GM21717 (cell line): Measurements from ENCODE around the gene SLC52A1.
"Not testable (repeated sequence)": the region's sequence is repeated elsewhere in the genome, so short reads cannot be mapped to it uniquely, and the experiment has no call there.

Experiments used
- ATAC-seq: cut with Tn5 transposase; IDR thresholded peaks from one replicate; pipeline ENCODE4 v1.9.1; 2021; ENCODE audit warnings: mild to moderate bottlenecking, moderate library complexity; ENCODE audit not compliant: unreplicated experiment

The SLC52A1 gene

DNA sequence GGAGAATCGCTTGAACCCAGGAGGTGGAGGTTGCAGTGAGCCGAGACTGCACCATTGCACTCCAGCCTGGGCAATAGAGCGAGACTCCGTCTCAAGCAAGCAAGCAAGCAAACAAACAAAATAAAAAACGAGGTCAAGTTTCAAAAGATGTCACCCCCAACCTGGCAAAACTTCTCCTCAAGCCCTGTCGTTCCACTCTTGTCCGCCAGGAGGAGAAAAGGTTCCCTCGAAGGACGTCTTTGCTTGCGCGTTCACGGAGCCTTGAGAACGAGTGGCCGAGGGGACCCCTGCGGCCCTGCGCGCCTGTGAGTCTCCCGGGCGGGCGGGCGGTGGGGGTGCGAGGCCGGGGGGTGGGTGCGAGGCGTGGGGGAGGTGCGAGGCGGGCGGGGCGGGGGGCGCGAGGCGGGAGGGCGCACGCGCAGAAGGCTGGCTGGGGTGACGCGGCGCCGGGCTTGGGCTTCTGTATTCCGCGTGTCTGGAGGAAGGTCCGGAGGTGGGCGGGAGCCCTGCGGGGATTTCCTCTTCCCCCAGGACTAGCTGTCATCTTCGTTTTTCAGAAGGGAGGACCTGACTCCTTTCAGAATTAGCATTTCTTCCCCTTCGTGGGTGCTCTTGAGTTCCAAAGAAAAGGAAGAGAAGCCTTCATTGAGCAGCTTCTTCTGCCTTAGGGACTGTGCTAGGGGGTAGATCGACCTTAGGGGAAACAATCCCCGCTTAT, 3.7 kb downstream of the SLC52A1 start:
- ATAC-seq: no peak

GRCh38 chr17:5030168-5030567, 5.1 kb downstream of the SLC52A1 start:
- ATAC-seq: not testable (repeated sequence)

- ATAC-seq: no peak
Observed at GRCh38 chr17:5027916-5028315, 7.3 kb downstream of the SLC52A1 start.

DNA sequence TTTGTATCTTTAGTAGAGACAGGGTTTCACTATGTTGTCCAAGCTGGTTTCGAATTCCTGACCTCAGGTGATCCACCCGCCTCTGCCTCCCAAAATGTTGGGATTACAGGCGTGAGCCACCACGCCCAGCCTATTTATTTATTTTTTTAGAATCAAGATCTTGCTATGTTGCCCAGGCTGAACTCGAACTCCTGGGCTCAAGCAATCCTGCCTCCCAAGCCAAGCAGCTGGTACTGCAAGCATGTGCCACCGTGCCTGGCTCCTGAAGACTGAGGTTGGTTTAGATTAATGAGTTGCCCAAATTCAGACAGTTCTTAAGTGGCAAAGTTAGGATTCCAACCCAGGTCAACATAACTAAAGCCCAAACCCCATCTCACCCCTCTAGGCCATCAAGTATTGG, 7.9 kb downstream of the SLC52A1 start:
- ATAC-seq: no peak

DNA sequence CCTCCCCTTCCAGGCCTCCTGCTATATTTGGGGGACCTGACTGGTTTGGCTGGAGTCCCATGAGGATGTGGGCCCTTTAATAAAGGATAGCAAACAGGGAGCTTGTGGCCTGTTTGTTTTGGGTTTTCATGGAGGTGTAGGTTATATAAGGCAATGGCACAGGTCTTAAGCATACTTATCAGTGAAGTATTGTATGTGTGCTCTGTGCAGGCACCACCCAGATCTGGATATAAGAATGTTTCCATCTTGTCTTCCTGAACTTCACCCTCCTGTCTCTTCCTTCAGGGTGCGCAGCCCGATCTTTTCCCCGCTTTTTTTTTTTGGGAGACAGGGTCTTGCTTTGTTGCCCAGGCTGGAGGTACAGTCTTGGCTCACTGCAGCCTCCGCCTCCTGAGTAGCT, 10.6 kb downstream of the SLC52A1 start:
- no peak for ATAC-seq

DNA sequence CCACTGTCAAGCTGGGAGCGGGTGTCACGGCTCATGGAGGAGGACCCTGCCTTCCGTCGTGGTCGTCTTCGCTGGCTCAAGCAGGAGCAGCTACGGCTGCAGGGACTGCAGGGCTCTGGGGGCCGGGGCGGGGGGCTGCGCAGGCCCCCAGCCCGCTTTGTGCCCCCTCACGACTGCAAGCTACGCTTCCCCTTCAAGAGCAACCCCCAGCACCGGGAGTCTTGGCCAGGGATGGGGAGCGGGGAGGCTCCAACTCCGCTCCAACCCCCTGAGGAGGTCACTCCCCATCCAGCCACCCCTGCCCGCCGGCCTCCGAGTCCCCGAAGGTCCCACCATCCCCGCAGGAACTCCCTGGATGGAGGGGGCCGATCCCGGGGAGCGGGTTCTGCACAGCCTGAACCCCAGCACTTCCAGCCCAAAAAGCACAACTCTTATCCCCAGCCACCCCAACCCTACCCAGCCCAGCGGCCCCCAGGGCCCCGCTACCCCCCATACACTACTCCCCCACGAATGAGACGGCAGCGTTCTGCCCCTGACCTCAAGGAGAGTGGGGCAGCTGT, 11.6 kb downstream of the SLC52A1 start:
- ATAC-seq: no peak

DNA sequence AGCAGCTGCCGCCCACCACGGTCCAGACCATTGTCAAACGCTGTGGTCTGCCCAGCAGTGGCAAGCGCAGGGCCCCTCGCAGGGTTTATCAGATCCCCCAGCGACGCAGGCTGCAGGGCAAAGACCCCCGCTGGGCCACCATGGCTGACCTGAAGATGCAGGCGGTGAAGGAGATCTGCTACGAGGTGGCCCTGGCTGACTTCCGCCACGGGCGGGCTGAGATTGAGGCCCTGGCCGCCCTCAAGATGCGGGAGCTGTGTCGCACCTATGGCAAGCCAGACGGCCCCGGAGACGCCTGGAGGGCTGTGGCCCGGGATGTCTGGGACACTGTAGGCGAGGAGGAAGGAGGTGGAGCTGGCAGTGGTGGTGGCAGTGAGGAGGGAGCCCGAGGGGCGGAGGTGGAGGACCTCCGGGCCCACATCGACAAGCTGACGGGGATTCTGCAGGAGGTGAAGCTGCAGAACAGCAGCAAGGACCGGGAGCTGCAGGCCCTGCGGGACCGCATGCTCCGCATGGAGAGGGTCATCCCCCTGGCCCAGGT, 13.0 kb downstream of the SLC52A1 start:
- ATAC-seq: no peak

- ATAC-seq: no peak
Observed at GRCh38 chr17:5020502-5021023, 14.7 kb downstream of the SLC52A1 start.

DNA sequence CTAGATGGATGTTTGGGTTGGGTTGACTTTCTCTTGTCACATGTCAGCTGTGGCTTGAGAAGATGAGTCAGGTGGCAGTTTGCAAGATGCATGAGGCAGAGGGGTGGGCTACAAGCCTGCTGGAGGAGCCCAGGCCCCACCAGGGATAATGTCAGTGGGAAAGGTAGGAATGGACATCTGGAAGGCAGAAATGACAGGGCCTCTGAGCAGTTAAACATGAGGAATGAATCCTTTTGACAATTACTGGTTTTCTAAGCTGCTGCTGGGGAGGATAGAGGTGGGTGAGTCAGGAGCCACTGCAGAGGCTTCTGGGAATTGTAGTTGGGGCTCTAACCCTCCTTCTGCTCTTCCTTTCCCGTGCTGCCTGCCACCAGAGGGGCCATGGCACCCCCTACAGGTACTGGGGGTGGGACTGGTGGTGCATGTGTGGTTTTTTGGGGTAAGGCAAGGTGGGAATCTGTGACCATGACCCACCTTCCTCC, 15.7 kb downstream of the SLC52A1 start:
- ATAC-seq: no peak

DNA sequence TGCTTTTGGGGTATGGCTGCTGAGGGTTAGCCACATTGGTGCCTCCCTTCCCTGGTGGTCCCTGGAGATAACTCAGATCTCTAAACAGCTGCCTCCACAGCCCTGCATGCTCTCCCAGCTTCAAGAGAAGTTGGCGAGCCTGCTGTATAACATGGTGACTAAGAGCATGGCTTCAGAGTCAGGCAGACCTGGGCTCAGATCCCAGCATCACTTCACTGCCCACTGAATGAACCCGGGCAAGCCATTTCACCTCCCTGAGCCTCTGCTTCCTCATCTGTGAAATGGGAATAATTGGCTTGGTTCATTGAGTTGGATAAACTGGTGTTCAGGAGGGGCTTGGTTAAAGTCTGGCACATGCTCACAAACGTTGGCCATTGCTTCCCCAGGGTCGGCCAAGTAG, 20.9 kb downstream of the SLC52A1 start:
- no peak for ATAC-seq

DNA sequence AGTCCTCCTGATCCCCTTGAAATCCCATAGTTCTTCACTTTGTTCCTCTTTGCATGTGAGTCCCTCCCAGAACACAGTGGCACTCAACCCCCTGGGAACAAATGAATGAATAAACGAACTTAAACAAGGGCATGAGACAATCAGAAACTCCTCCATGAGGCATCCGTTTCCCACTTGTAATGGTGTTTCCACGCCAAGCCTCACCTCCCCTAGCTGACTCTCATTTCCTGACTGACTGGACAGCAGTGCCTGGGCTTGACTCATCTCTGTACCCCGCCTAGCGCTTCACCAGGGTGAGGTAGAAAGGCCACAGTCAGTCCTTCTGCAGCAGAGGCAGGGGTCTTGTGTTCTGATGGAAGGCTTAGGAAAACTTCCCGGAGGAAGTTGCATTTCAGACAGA, 23.3 kb downstream of the SLC52A1 start:
- no peak for ATAC-seq

- no peak for ATAC-seq
Observed at GRCh38 chr17:5003214-5003867, 31.9 kb downstream of the SLC52A1 start.

GRCh38 chr17:5002121-5002788, 33.0 kb downstream of the SLC52A1 start:
- no peak for ATAC-seq

DNA sequence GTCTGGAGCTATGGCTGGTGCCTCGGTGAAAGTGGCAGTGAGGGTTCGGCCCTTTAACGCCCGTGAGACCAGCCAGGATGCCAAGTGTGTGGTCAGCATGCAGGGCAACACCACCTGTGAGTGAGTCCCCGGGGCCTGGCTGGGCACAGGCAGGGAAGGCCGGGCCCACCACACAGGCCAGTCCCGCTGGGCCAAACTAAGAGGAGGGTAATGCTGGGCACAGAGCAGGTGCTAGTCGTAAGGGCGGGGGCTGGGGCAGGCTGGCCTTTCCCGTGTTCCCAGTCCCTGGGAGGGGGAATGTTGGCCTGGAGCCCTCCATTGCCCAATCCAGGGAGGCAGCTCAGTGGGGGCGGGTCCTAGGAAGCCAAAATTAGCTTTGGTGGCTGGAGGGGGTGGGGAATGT, 35.0 kb downstream of the SLC52A1 start:
- ATAC-seq: no peak

- no peak for ATAC-seq
Observed at GRCh38 chr17:4999430-5000093, 35.7 kb downstream of the SLC52A1 start.

- ATAC-seq: no peak
Observed at GRCh38 chr17:4998732-4999429, 36.3 kb downstream of the SLC52A1 start.

- peak; percentile 10 for ATAC-seq
Observed at GRCh38 chr17:4998027-4998731, 37.0 kb downstream of the SLC52A1 start.

- ATAC-seq: peak; percentile 65
Observed at GRCh38 chr17:4997302-4998026, 37.8 kb downstream of the SLC52A1 start, which contains the start of the genes INCA1 and KIF1C. Gene INCA1, minus strand, starts transcription at chr17:4997522. Its CDS starts 3,085 bp downstream, at chr17:4994437. Gene KIF1C, plus strand, starts transcription at chr17:4997950. Its CDS starts 2,297 bp downstream, at chr17:5000247.
